T1000 (cell line): Measurements from ENCODE around the gene VAMP2.
A peak's percentile ranks its signal among the peaks of the same experiment; 100 is the strongest.

ENCODE experiments used
- DNase-seq: peaks from one replicate; lab custom pipeline; 2025; ENCODE audit warnings: mixed read lengths; lab: John Stamatoyannopoulos, UW

VAMP2 gene

DNA sequence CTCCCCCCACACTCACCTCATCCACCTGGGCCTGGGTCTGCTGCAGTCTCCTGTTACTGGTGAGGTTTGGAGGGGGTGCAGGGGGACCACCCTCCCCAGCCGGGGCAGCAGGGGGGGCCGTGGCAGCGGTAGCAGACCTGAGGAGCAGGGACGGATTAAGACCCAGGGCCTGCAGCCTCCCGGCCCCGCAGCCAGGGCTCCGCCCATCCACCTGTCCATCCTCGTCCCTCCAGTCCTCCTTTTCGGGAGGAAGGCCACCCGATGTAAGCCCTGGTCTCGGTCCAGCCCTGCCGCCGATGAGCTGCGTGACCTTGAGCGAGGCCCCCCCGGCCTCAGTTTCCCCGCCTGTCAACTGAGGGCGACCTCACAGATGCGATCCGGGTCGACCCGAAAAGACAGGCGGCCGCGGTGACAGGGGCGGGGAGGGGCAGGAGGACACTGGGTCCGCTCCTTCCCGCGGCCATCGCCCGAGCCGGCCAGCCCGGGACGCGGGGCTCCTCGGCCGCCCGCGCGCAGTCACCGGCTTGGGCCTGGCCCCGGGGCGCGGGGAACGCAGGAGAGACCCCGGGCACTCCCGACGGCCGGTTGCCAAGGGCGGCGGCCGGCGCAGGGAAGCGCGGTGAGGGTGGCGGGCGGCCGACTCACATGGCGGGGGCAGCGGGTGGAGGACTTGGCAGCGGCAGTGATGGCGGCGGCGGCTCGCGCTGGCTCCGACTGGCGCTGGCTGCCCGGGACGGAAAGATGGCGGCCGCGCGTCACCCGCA is at the start of gene VAMP2:
Gene VAMP2, minus strand, starts transcription at position 716 of the 764 bp plus-strand sequence. Its CDS starts 69 bp downstream, at position 647.
- peak; percentile 62 for DNase-seq

GRCh38 chr17:8210761-8211458 is 48.2 kb upstream of the VAMP2 start:
- no peak for DNase-seq

DNA sequence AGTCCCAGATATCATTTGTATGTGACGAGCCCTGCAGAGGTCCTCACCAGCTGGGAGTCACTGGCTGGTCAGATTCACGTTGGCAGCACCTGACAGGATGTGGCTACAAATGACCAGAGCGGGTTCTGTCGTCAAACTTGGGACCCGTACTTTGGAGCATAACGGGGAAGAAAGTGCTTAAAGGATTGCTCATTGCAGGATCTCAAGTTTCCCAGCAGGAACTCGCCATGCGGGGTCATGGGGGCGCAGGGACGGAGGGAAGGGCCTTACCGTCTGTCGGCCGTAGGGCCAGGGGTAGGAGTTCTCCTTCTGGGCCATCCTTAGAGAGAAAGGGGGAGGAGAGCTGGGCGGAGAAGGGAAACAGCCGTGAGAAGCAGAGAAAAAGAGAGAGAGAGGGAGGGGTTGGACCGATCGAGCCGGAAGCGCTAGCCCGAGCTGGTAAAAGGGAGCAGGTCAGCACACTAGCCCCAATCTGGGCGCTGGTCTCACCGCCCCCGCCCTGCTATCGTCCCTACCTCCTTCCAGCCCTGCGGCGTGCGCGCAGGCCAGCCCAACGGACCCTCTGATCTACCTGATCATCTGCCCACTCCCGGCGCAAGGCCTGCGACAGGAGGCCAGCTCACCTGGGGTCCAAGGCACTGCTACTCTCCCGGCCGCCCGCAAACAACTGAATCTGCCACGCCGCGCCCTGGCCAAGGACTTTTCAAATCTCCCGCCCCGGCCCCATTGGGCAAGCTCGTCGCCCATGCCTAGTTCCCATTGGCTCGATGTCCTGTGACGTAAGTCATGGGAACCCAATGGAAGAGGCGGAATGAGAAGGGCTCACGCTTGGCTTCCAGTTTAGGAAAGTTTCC is 47.4 kb upstream of the VAMP2 start, which contains the start of gene AURKB:
Gene AURKB, minus strand, starts transcription at position 669 of the 854 bp plus-strand sequence. Its CDS starts 351 bp downstream, at position 318.
- DNase-seq: peak; percentile 81

DNA sequence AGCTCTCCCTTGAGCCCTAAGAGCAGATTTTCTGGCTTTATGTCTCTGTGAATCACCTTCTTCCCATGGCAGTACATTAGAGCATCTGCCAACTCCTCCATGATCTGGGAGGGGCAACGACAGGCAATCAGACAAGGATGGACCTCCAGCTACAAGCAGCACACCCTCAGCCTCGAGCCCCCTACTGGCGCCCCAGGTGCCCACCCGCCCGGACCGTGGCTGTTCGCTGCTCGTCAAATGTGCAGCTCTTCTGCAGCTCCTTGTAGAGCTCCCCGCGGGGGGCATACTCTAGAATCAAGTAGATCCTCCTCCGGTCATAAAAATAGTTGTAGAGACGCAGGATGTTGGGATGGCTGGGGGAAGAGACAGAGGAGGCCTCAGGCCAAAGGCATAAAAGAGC is 43.8 kb upstream of the VAMP2 start:
- no peak for DNase-seq

DNA sequence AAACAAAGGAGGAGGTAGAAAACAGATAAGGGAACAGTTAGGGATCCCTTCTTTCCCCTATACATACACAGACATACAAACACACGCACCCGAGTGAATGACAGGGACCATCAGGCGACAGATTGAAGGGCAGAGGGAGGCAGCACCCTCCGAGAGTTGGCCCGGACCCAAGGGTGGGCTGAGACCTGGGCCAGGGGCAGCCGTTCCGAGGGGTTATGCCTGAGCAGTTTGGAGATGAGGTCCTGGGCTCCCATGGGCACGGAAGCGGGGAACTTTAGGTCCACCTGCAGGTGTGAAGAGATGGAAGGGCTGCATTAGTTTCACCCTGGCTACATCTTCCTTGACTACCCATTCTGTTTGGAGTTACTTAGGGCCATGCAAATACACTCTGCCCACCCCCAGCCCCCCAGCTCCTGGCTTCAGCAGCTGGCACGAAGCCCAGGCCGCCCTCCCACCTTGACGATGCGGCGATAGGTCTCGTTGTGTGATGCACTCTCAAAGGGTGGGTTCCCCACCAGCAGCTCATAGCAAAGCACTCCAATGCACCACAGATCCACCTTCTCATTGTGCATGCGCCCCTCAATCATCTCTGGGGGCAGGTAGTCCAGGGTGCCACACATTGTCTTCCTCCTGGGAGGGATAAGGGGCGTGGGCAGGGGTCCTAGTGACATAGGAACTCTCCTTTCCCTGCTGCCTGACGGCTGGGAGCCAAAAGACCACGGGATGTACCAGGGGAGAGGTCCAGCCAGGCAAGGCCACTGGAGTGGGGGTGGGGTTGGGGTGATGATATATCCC is 42.2 kb upstream of the VAMP2 start:
- DNase-seq: no peak

DNA sequence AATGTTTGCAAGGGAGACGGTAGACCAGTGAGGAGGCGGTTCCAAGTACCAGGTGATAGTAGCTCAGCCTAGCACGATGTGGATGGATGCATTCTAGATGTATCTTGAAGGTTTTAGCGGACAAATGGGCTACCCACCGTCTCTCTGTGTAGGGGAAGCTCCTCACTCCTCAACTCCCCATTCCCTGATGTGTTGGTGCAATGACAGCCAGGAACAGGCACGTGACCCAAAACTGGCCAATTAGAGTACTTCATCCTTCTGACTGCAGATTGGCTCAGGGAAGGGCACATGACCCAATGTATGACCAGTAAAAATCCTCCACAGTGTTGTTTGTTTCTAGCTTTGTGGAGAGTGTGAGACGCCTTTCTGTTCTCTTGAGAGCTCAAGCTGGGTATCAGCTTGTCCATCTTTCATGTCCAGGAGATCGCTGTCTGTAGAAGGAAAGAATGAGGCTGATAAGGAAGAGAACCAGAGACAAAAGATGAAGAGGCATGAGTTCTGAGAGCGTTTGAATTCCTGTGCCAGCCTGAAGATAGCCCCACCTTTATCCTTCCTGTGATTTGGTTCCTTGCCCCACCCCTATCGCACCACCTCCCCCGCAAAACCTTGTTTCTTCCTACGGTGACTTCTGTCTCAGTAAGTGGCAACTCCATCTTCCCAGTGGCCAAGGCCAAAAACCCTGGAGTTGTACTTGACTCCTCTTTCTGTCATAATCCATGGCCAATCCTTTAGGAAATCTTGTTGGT is 29.5 kb upstream of the VAMP2 start:
- DNase-seq: peak; percentile 74

- no peak for DNase-seq
Observed at GRCh38 chr17:8190506-8190905, 27.8 kb upstream of the VAMP2 start.

DNA sequence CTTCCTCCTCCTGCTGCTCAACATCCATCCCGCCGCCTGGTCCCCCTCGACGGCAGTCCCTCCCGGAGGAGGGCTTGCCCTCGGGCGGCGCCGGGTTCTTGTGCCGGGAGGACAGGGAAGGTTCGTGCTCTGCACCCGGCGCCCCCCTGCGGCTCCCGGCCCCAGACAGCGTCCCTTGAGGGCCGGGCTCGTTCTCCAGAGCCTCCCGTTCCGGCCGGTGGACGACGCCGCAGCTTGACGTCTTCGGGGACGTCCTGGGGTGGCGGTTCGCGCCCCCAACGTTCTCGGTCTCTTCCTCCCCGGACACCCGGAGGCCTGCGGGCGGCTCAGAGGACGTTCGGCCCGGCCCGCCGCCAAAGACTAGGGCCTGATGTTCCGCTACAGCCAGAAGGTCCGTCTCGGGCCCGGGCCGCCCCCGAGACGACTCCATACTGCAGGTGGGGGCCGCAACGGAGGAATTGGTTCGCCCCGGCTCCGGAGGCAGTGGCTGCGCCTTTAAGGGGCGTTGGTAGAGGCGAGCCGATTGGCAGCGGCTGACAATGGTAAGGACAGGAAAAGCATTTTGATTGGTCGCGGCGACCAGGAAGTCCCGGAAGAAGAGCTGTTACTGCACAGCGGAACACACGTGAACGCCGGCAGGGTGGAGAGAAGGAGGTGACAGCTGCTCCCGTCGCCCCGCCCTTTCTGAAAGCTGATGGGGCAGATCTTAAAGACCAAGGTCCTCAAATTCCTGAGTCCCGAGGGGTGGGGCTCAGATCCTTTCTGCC is 27.1 kb upstream of the VAMP2 start, which contains the start of gene BORCS6:
Gene BORCS6, minus strand, starts transcription at position 470 of the 767 bp plus-strand sequence. Its CDS starts 40 bp downstream, at position 430.
- DNase-seq: peak; percentile 92

- DNase-seq: no peak
Observed at GRCh38 chr17:8189041-8189710, 26.4 kb upstream of the VAMP2 start.

DNA sequence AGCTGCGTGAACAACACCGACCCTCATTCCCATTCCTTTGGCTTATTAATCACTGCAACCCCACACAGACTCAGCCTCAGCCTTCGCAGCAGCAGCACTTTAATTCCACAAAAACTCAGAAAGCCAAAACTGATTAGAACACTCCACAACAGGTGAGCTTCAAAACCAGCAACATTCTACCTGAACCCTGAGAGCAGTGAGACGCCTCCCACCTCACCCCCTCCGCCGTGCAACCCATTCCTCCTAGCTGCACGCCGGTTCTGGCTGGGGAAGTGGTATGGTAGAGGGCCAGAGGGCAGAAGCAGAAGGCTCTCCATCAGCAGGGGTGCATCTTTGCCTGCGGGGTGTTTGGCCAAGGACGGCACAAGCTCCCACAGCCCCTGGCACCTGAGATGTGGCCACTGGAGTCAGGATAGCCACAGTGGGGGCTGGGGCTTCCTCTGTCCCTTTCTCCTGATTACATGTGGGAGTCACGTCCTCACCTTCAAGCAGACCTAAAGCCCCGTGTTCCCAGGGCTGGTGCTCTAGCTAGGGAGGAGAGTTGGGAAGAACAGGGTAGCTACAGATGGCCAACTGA is 25.6 kb upstream of the VAMP2 start:
- DNase-seq: no peak

DNA sequence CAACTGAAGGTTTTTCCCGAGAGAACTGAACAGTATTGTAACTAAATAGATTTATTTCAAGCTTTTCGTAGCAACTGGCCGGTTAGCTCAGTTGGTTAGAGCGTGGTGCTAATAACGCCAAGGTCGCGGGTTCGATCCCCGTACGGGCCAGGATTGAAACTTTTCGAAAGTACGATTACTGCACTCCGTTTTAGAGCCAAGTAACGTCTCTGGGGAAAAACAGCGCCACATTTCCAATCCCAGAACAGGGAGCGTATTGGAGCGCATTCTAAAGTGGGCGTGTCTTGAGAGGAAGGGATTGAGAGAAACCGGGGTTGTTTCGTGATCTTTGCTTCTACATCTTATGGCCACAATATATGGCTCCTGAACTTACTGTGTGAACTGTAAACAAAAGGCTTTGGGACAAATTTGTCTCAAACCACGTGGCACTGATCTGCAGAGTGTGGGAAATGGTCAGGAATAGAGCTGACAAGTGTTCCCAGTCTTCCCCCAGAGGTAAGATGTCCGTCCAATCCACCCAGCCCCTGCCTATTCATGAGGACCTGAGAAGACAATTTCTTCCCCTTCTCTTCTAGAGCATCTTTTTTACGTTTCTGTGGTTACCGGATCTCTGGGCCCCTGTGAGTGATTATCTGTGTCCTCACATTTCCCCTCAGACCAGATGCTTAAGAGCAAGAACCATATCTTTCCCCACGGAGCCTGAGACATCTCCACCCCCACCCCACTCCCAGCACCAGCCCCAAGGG is 24.9 kb upstream of the VAMP2 start:
- DNase-seq: peak; percentile 96

- DNase-seq: peak; percentile 96
Observed at GRCh38 chr17:8186787-8187516, 24.2 kb upstream of the VAMP2 start.

DNA sequence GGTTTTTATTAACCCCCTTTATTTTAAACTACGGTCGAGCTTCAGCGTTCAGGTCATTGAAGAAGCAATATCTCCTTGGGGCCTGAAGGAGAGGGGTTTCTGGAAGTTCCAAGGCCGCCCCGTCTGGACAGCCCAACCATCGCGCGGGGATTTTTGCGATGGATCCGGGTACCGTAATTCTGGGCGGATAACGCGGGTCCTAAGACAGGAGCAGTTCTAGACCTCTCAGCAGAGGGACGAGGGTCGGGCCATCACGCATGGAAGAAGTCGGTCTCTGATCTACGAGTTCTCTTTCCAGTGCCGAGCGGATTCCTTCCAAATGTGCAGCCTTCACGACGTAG is 23.7 kb upstream of the VAMP2 start:
- no peak for DNase-seq

- peak; percentile 87 for DNase-seq
Observed at GRCh38 chr17:8185582-8186445, 23.1 kb upstream of the VAMP2 start.

GRCh38 chr17:8176998-8177731 is 14.4 kb upstream of the VAMP2 start:
- no peak for DNase-seq
